Memory B cell (primary cell): Measurements from ENCODE around the gene PCDHGA12.
A peak's percentile ranks its signal among the peaks of the same experiment; 100 is the strongest.
"Not testable (repeated sequence)": the region's sequence is repeated elsewhere in the genome, so short reads cannot be mapped to it uniquely, and the experiment has no call there.

Source experiments
- ATAC-seq: fragments of 150-1000 bp; cut with Tn5 transposase; 2 replicates; pipeline ENCODE4 v1.10.0; 2021; ENCODE audit warnings: low read depth, mild to moderate bottlenecking, moderate library complexity
- DNase-seq, 2 donors: peaks; one replicate each; pipeline ENCODE4 v3.0.0; 2022; ENCODE audit warnings: low spot score in 2 of 2
- H3K27ac Mint-ChIP-seq: one replicate; pipeline ENCODE4 v1.8.0; 2022; ENCODE audit warnings: mild to moderate bottlenecking, moderate library complexity, mixed read lengths
- H3K27me3 Mint-ChIP-seq: one replicate; pipeline ENCODE4 v1.8.0; 2022; ENCODE audit warnings: mixed read lengths
- H3K36me3 Mint-ChIP-seq: one replicate; pipeline ENCODE4 v1.8.0; 2022; ENCODE audit warnings: mild to moderate bottlenecking, mixed read lengths
- H3K4me1 Mint-ChIP-seq: one replicate; pipeline ENCODE4 v1.8.0; 2022; ENCODE audit warnings: mixed read lengths
- H3K4me3 Mint-ChIP-seq: one replicate; pipeline ENCODE4 v1.8.0; 2022; ENCODE audit warnings: mild to moderate bottlenecking, moderate library complexity, mixed read lengths
- H3K9me3 Mint-ChIP-seq: one replicate; pipeline ENCODE4 v1.8.0; 2022; ENCODE audit warnings: mixed read lengths

The PCDHGA12 gene

GRCh38 chr5:141417494-141418172 lies 12.7 kb upstream of the PCDHGA12 start, which contains the start of gene PCDHGB7:
TSS of gene PCDHGB7 (plus strand) at chr5:141417677. CDS start at chr5:141417860, 183 bp downstream.
- Mint-ChIP-seq H3K27me3 (peaks cover 21% of the 10 kb centered on the region), H3K4me1 (peaks cover 11% of the 10 kb centered on the region), H3K9me3 (peaks cover 12% of the 10 kb centered on the region), H3K4me3 (peak within 1 kb of the TSS; percentile 74), H3K27ac (peak within 1 kb of the TSS; percentile 45)
- H3K36me3 Mint-ChIP-seq, DNase-seq: not testable (repeated sequence)
- peak; percentile 55 for ATAC-seq

GRCh38 chr5:141419074-141419880 lies 11.0 kb upstream of the PCDHGA12 start:
- peaks cover 15% of the 10 kb centered on the region for H3K9me3 Mint-ChIP-seq
- ATAC-seq = no peak
- DNase-seq = no peak
- H3K27ac Mint-ChIP-seq = no peak overlapping the region
- H3K27me3 Mint-ChIP-seq = peaks cover 19% of the 10 kb centered on the region
- no peak overlapping the region for H3K4me3 Mint-ChIP-seq
- H3K4me1 Mint-ChIP-seq = peaks cover 4% of the 10 kb centered on the region
- H3K36me3 Mint-ChIP-seq = peaks cover 5% of the 10 kb centered on the region

- peaks cover 5% of the 10 kb centered on the region for H3K36me3 Mint-ChIP-seq
- peaks cover 4% of the 10 kb centered on the region for H3K4me1 Mint-ChIP-seq
- no peak for DNase-seq
These were observed 9.3 kb upstream of the PCDHGA12 start, which contains the start of gene PCDHGA11 for GRCh38 chr5:141420855-141421488. TSS of gene PCDHGA11 (plus strand) at chr5:141421051. CDS start at chr5:141421228, 177 bp downstream.

GRCh38 chr5:141421489-141421855 lies 8.8 kb upstream of the PCDHGA12 start:
- no peak for ATAC-seq
- Mint-ChIP-seq H3K27me3 (peaks cover 14% of the 10 kb centered on the region), H3K4me3 (peak overlapping the region; percentile 80), H3K36me3 (peaks cover 5% of the 10 kb centered on the region), H3K4me1 (peaks cover 4% of the 10 kb centered on the region), H3K9me3 (peaks cover 15% of the 10 kb centered on the region), H3K27ac (peak overlapping the region; percentile 72)
- no peak for DNase-seq

More at GRCh38 chr5:141420855-141421488, 9.3 kb upstream of the PCDHGA12 start, which contains the start of gene PCDHGA11:
- peak; percentile 37 for ATAC-seq
- Mint-ChIP-seq H3K27me3 (peaks cover 15% of the 10 kb centered on the region), H3K4me3 (peak within 1 kb of the TSS; percentile 80), H3K27ac (peak within 1 kb of the TSS; percentile 72), H3K9me3 (peaks cover 15% of the 10 kb centered on the region)

GRCh38 chr5:141422742-141423291 lies 7.5 kb upstream of the PCDHGA12 start:
- no peak for ATAC-seq
- H3K9me3 Mint-ChIP-seq = peaks cover 17% of the 10 kb centered on the region
- DNase-seq = no peak
- H3K4me3 Mint-ChIP-seq = no peak overlapping the region
- no peak overlapping the region for H3K27ac Mint-ChIP-seq
- H3K4me1 Mint-ChIP-seq = peaks cover 4% of the 10 kb centered on the region
- H3K27me3 Mint-ChIP-seq = peaks cover 13% of the 10 kb centered on the region
- peaks cover 5% of the 10 kb centered on the region for H3K36me3 Mint-ChIP-seq

- H3K9me3 Mint-ChIP-seq = peaks cover 10% of the 10 kb centered on the region
- H3K27ac Mint-ChIP-seq = no peak overlapping the region
- peaks cover 6% of the 10 kb centered on the region for H3K4me1 Mint-ChIP-seq
- no peak overlapping the region for H3K4me3 Mint-ChIP-seq
- H3K27me3 Mint-ChIP-seq = peaks cover 16% of the 10 kb centered on the region
- H3K36me3 Mint-ChIP-seq = peaks cover 6% of the 10 kb centered on the region
- no peak for DNase-seq
- no peak for ATAC-seq
These were observed 2.4 kb upstream of the PCDHGA12 start for GRCh38 chr5:141427783-141428426.

GRCh38 chr5:141431286-141431685 lies 979 bp downstream of the PCDHGA12 start:
- Mint-ChIP-seq H3K36me3 (peaks cover 8% of the 10 kb centered on the region), H3K4me3 (peak overlapping the region; percentile 91), H3K27me3 (peaks cover 10% of the 10 kb centered on the region), H3K4me1 (peaks cover 6% of the 10 kb centered on the region), H3K27ac (peak overlapping the region; percentile 74), H3K9me3 (peaks cover 12% of the 10 kb centered on the region)
- ATAC-seq (peak; percentile 61), DNase-seq (peak in 1 of 2 donors; percentile 52)

GRCh38 chr5:141432308-141432707 lies 2.0 kb downstream of the PCDHGA12 start:
- H3K36me3 Mint-ChIP-seq, H3K4me1 Mint-ChIP-seq, DNase-seq, H3K9me3 Mint-ChIP-seq, ATAC-seq: not testable (repeated sequence)
- Mint-ChIP-seq H3K27ac (peak overlapping the region; percentile 24), H3K27me3 (peaks cover 10% of the 10 kb centered on the region), H3K4me3 (peak overlapping the region; percentile 91)

GRCh38 chr5:141432726-141433125 lies 2.4 kb downstream of the PCDHGA12 start:
- ATAC-seq, H3K36me3 Mint-ChIP-seq, DNase-seq, H3K9me3 Mint-ChIP-seq, H3K4me1 Mint-ChIP-seq, H3K4me3 Mint-ChIP-seq: not testable (repeated sequence)
- Mint-ChIP-seq H3K27me3 (peaks cover 10% of the 10 kb centered on the region), H3K27ac (peak overlapping the region; percentile 18)

- no peak for DNase-seq
- Mint-ChIP-seq H3K4me1 (peaks cover 6% of the 10 kb centered on the region), H3K27me3 (peaks cover 8% of the 10 kb centered on the region), H3K4me3 (no peak overlapping the region), H3K9me3 (peaks cover 10% of the 10 kb centered on the region), H3K36me3 (peaks cover 5% of the 10 kb centered on the region), H3K27ac (no peak overlapping the region)
- ATAC-seq = no peak
These were observed 3.7 kb downstream of the PCDHGA12 start for GRCh38 chr5:141434006-141434405.

GRCh38 chr5:141437221-141437620 lies 6.9 kb downstream of the PCDHGA12 start:
- Mint-ChIP-seq H3K4me3 (no peak overlapping the region), H3K36me3 (peaks cover 7% of the 10 kb centered on the region), H3K9me3 (peaks cover 6% of the 10 kb centered on the region), H3K27me3 (no peaks in the 10 kb centered on the region), H3K4me1 (no peaks in the 10 kb centered on the region), H3K27ac (no peak overlapping the region)
- no peak for ATAC-seq
- DNase-seq = no peak

GRCh38 chr5:141439411-141440141 lies 9.3 kb downstream of the PCDHGA12 start:
- H3K27ac Mint-ChIP-seq = no peak overlapping the region
- no peak overlapping the region for H3K4me3 Mint-ChIP-seq
- peaks cover under 1% of the 10 kb centered on the region for H3K27me3 Mint-ChIP-seq
- DNase-seq (no peak), ATAC-seq (no peak)
- H3K9me3 Mint-ChIP-seq = peaks cover 5% of the 10 kb centered on the region
- peaks cover 2% of the 10 kb centered on the region for H3K36me3 Mint-ChIP-seq
- H3K4me1 Mint-ChIP-seq = no peaks in the 10 kb centered on the region

- no peak for DNase-seq
- ATAC-seq = no peak
- Mint-ChIP-seq H3K4me1 (no peaks in the 10 kb centered on the region), H3K9me3 (peaks cover 5% of the 10 kb centered on the region), H3K27me3 (peaks cover 2% of the 10 kb centered on the region), H3K27ac (no peak overlapping the region), H3K36me3 (peaks cover 2% of the 10 kb centered on the region), H3K4me3 (no peak overlapping the region)
These were observed 10.0 kb downstream of the PCDHGA12 start for GRCh38 chr5:141440341-141440740.
